Neural cell (in vitro differentiated cells): Measurements from ENCODE around the gene TGFA. TPM values are rescaled to one million over a fixed set of nuclear protein-coding genes. Genes with fewer than 3 reads are reported as not detected.

Source experiments
- H2AFZ ChIP-seq: fragments of 200-600, 300-800 bp; sonication (generic), shearing (Covaris generic); 2 replicates; pipeline ENCODE4 v1.6.0; 2014; ENCODE audit warnings: low read depth, mild to moderate bottlenecking, antibody characterized with exemption, low read length, moderate library complexity
- H3F3A ChIP-seq: fragments of 200-600 bp; shearing (Covaris generic); 2 replicates; pipeline ENCODE4 v1.6.1; 2016; ENCODE audit warnings: mild to moderate bottlenecking, moderate library complexity, mixed read lengths, antibody characterized with exemption, low read length; ENCODE audit not compliant: insufficient read depth, poor library complexity, severe bottlenecking
- H3K27ac ChIP-seq: fragments of 200-600, 300-800 bp; sonication (generic), shearing (Covaris generic); 2 replicates; pipeline ENCODE4 v1.5.1; 2014; ENCODE audit warnings: mild to moderate bottlenecking, low read length, moderate library complexity
- H3K27me3 ChIP-seq: fragments of 300-800, 200-600 bp; sonication (generic), shearing (Covaris generic); 2 replicates; pipeline ENCODE4 v1.6.0; 2014; ENCODE audit warnings: mild to moderate bottlenecking, low read depth, low read length, moderate library complexity; ENCODE audit not compliant: insufficient read depth
- H3K36me3 ChIP-seq: fragments of 300-800, 200-600 bp; sonication (generic), shearing (Covaris generic); 2 replicates; pipeline ENCODE4 v1.5.1; 2014; ENCODE audit warnings: mild to moderate bottlenecking, antibody characterized with exemption, low read length, moderate library complexity; ENCODE audit not compliant: insufficient read depth
- H3K4me2 ChIP-seq: fragments of 300-800, 200-600 bp; sonication (generic), shearing (Covaris generic); 2 replicates; pipeline ENCODE4 v1.6.0; 2014; ENCODE audit warnings: mild to moderate bottlenecking, low read length
- H3K4me3 ChIP-seq: fragments of 300-800, 200-600 bp; sonication (generic), shearing (Covaris generic); 2 replicates; pipeline ENCODE4 v1.5.1; 2014; ENCODE audit warnings: mild to moderate bottlenecking, low read length, moderate library complexity
- H3K79me2 ChIP-seq: fragments of 200-600 bp; shearing (Covaris generic); replicated peaks from 2 replicates; pipeline ENCODE4 v1.6.0; 2014; ENCODE audit warnings: mild to moderate bottlenecking, low read length, moderate library complexity; ENCODE audit not compliant: insufficient read depth
- H3K9ac ChIP-seq: fragments of 300-800, 200-600 bp; sonication (generic), shearing (Covaris generic); 2 replicates; pipeline ENCODE4 v1.6.1; 2016; ENCODE audit warnings: mild to moderate bottlenecking, low read length, mixed read lengths
- H3K9me2 ChIP-seq: fragments of 200-600 bp; shearing (Covaris generic); 2 replicates; pipeline ENCODE4 v1.6.1; 2016; ENCODE audit warnings: mild to moderate bottlenecking, low read length, mixed read lengths; ENCODE audit not compliant: insufficient read depth
- H3K9me3 ChIP-seq: fragments of 200-600, 300-800 bp; sonication (generic), shearing (Covaris generic); 2 replicates; pipeline ENCODE4 v1.6.1; 2016; ENCODE audit warnings: mild to moderate bottlenecking, mixed run types, low read length, moderate library complexity, mixed read lengths
- H4K20me1 ChIP-seq: fragments of 200-600 bp; shearing (Covaris generic); 2 replicates; pipeline ENCODE4 v1.6.1; 2016; ENCODE audit warnings: mild to moderate bottlenecking, mixed run types; ENCODE audit not compliant: insufficient read depth
- CTCF ChIP-seq: fragments of 450-650 bp; IDR thresholded peaks from 2 replicates; pipeline ENCODE4 v1.5.1; 2014; ENCODE audit warnings: antibody characterized with exemption, mild to moderate bottlenecking, moderate library complexity; ENCODE audit not compliant: poor library complexity, severe bottlenecking
- EP300 ChIP-seq: fragments of 450-650 bp; conservative IDR thresholded peaks from 2 replicates; pipeline ENCODE4 v1.6.1; 2014; ENCODE audit warnings: antibody characterized with exemption, mild to moderate bottlenecking, moderate library complexity; ENCODE audit not compliant: poor library complexity, severe bottlenecking
- EZH2 ChIP-seq: fragments of 200-600, 300-800 bp; shearing (Covaris generic), sonication (generic); IDR thresholded peaks from 2 replicates; pipeline ENCODE4 v1.6.1; 2014; ENCODE audit warnings: antibody characterized with exemption, low read length, borderline replicate concordance, mild to moderate bottlenecking; ENCODE audit not compliant: insufficient read depth, poor library complexity, severe bottlenecking
- MXI1 ChIP-seq: fragments of 450-650 bp; conservative IDR thresholded peaks from 2 replicates; pipeline ENCODE4 v1.6.1; 2014; ENCODE audit warnings: antibody characterized with exemption, mild to moderate bottlenecking; ENCODE audit not compliant: poor library complexity, severe bottlenecking
- POLR2AphosphoS5 ChIP-seq: IDR thresholded peaks from 2 replicates; pipeline ENCODE4 v1.6.1; 2012
- RAD21 ChIP-seq: fragments of 450-650 bp; conservative IDR thresholded peaks from 2 replicates; pipeline ENCODE4 v1.6.1; 2014; ENCODE audit warnings: antibody characterized with exemption, mild to moderate bottlenecking, moderate library complexity
- SMC3 ChIP-seq: fragments of 450-650 bp; conservative IDR thresholded peaks from 2 replicates; pipeline ENCODE4 v1.6.1; 2014; ENCODE audit warnings: antibody characterized with exemption, mild to moderate bottlenecking, moderate library complexity; ENCODE audit not compliant: poor library complexity
- TAF1 ChIP-seq: IDR thresholded peaks from 2 replicates; pipeline ENCODE4 v1.6.1; 2012; ENCODE audit warnings: low read depth
- polyA plus RNA-seq: library from polyadenylated mRNA; depleted of rRNA; stranded (reverse); fragments of >200 nt; gene quantifications from 2 replicates; pipeline ENCODE4 v1.2.3, GENCODE V29; 2014
- TF ChIP-seq, protein P1 (sequence below): IDR thresholded peaks from 2 replicates; pipeline ENCODE4 v1.6.1; 2012; ENCODE audit warnings: borderline replicate concordance

Gene TGFA
- polyA plus RNA-seq, 1 donor from 2014 or later = 0.85 TPM

GRCh38 chr2:70516596-70516995, 37.0 kb downstream of the TGFA start:
- no peak overlapping the region for H3K9ac ChIP-seq
- H3K9me2 ChIP-seq = no peaks in the 10 kb centered on the region
- no peak overlapping the region for H3K4me2 ChIP-seq
- H3K36me3 ChIP-seq = no peaks in the 10 kb centered on the region
- H3K27ac ChIP-seq = no peak overlapping the region
- H3F3A ChIP-seq = no peaks in the 10 kb centered on the region
- H3K4me3 ChIP-seq = no peak overlapping the region
- no peaks in the 10 kb centered on the region for H3K9me3 ChIP-seq
- H3K27me3 ChIP-seq = no peaks in the 10 kb centered on the region
- no peaks in the 10 kb centered on the region for H3K79me2 ChIP-seq
- TF ChIP-seq TAF1 (no peak), POLR2AphosphoS5 (no peak), SMC3 (no peak), RAD21 (no peak), MXI1 (no peak), EP300 (no peak), CTCF (no peak), EZH2 (no peak)
- TF ChIP-seq, protein P1, sequence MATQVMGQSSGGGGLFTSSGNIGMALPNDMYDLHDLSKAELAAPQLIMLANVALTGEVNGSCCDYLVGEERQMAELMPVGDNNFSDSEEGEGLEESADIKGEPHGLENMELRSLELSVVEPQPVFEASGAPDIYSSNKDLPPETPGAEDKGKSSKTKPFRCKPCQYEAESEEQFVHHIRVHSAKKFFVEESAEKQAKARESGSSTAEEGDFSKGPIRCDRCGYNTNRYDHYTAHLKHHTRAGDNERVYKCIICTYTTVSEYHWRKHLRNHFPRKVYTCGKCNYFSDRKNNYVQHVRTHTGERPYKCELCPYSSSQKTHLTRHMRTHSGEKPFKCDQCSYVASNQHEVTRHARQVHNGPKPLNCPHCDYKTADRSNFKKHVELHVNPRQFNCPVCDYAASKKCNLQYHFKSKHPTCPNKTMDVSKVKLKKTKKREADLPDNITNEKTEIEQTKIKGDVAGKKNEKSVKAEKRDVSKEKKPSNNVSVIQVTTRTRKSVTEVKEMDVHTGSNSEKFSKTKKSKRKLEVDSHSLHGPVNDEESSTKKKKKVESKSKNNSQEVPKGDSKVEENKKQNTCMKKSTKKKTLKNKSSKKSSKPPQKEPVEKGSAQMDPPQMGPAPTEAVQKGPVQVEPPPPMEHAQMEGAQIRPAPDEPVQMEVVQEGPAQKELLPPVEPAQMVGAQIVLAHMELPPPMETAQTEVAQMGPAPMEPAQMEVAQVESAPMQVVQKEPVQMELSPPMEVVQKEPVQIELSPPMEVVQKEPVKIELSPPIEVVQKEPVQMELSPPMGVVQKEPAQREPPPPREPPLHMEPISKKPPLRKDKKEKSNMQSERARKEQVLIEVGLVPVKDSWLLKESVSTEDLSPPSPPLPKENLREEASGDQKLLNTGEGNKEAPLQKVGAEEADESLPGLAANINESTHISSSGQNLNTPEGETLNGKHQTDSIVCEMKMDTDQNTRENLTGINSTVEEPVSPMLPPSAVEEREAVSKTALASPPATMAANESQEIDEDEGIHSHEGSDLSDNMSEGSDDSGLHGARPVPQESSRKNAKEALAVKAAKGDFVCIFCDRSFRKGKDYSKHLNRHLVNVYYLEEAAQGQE = no peak
- no peak overlapping the region for H2AFZ ChIP-seq
- H4K20me1 ChIP-seq = no peaks in the 10 kb centered on the region

GRCh38 chr2:70515938-70516337, 37.7 kb downstream of the TGFA start:
- H2AFZ ChIP-seq = no peak overlapping the region
- no peaks in the 10 kb centered on the region for H3K36me3 ChIP-seq
- H3K9me2 ChIP-seq = no peaks in the 10 kb centered on the region
- no peak for TF ChIP-seq MXI1
- TF ChIP-seq, protein P1 = no peak
- no peak for TF ChIP-seq EP300
- TF ChIP-seq EZH2 = no peak
- TF ChIP-seq POLR2AphosphoS5 = no peak
- TF ChIP-seq SMC3 = no peak
- TF ChIP-seq CTCF = no peak
- TF ChIP-seq TAF1 = no peak
- TF ChIP-seq RAD21 = no peak
- H3K9ac ChIP-seq = no peak overlapping the region
- no peaks in the 10 kb centered on the region for H3F3A ChIP-seq
- no peaks in the 10 kb centered on the region for H4K20me1 ChIP-seq
- H3K27ac ChIP-seq = no peak overlapping the region
- no peak overlapping the region for H3K4me3 ChIP-seq
- H3K4me2 ChIP-seq = no peak overlapping the region
- no peaks in the 10 kb centered on the region for H3K27me3 ChIP-seq
- no peaks in the 10 kb centered on the region for H3K9me3 ChIP-seq
- H3K79me2 ChIP-seq = no peaks in the 10 kb centered on the region
